HCT116 (cell line): Measurements from ENCODE around the gene ZNF568.

Source experiments
- CTCF ChIP-seq, 3 experiments: fragments of 200-600 bp in 1 of 3; sonication (generic) in 1 of 3; IDR thresholded peaks in 2 of 3; conservative IDR thresholded peaks in 1 of 3; 2 replicates each; pipeline ENCODE4 v1.5.1; 2012 to 2017; ENCODE audit warnings: low read depth in 2 of 3, low read length in 2 of 3, antibody characterized with exemption in 1 of 3, borderline replicate concordance in 1 of 3, control low read depth in 1 of 3, mild to moderate bottlenecking in 1 of 3, mixed read lengths in 1 of 3, mixed run types in 1 of 3, moderate library complexity in 1 of 3; ENCODE audit not compliant: insufficient read depth in 1 of 3
- EZH2 ChIP-seq: fragments of 200-600 bp; sonication (generic); IDR thresholded peaks from 2 replicates; pipeline ENCODE4 v1.6.1; 2017; ENCODE audit warnings: antibody characterized with exemption, mixed run types
- EZH2phosphoT487 ChIP-seq: fragments of 200-600 bp; IDR thresholded peaks from 2 replicates; pipeline ENCODE4 v1.6.1; 2018; ENCODE audit warnings: antibody characterized with exemption, borderline replicate concordance
- FOSL1 ChIP-seq: IDR thresholded peaks from 2 replicates; pipeline ENCODE4 v1.6.1; 2012; ENCODE audit warnings: low read depth
- MAX ChIP-seq: IDR thresholded peaks from 2 replicates; pipeline ENCODE4 v1.6.1; 2012
- POLR2A ChIP-seq: IDR thresholded peaks from 2 replicates; pipeline ENCODE4 v1.7.0; 2011; ENCODE audit warnings: borderline replicate concordance; ENCODE audit not compliant: insufficient read depth, insufficient read length; ENCODE audit errors: extremely low read depth
- SIN3A ChIP-seq: IDR thresholded peaks from 2 replicates; pipeline ENCODE4 v1.6.1; 2012; ENCODE audit warnings: low read depth
- SRF ChIP-seq: IDR thresholded peaks from 2 replicates; pipeline ENCODE4 v1.6.1; 2012; ENCODE audit warnings: low read depth

- TF ChIP-seq SRF (no peak), CTCF (IDR thresholded peaks at IDR 0.05 in 2 of 3, conservative IDR thresholded peaks at IDR 0.05 in 1 of 3; ENCODE audit: borderline replicate concordance in 1 of 3, insufficient read depth in 1 of 3, low read depth in 2 of 3, low read length in 2 of 3) (no peak), POLR2A (no peak), SIN3A (no peak), FOSL1 (no peak), MAX (no peak), EZH2 (no peak), EZH2phosphoT487 (no peak)
These were observed 91.6 kb downstream of the ZNF568 start for GRCh38 chr19:37007587-37008220.
